HepG2 (cell line): ENCODE measurements around the gene MADCAM1. TPM values are rescaled to one million over a fixed set of nuclear protein-coding genes. Genes with fewer than 3 reads are reported as not detected.

ENCODE experiments used
- ADNP ChIP-seq: sonication (generic); formaldehyde crosslinking; IDR thresholded peaks from 2 replicates; pipeline ENCODE4 v1.4.0; 2020; ENCODE audit warnings: missing genetic modification reagents
- CHCHD3 ChIP-seq: sonication (generic); formaldehyde crosslinking; IDR thresholded peaks from 2 replicates; pipeline ENCODE4 v1.8.0; 2022; ENCODE audit warnings: mild to moderate bottlenecking, missing genetic modification reagents, moderate library complexity
- EED ChIP-seq: sonication (generic); formaldehyde crosslinking; IDR thresholded peaks from 2 replicates; pipeline ENCODE4 v1.5.0; 2020; ENCODE audit warnings: mild to moderate bottlenecking, missing genetic modification reagents
- GATAD2A ChIP-seq: IDR thresholded peaks from 2 replicates; pipeline ENCODE4 v1.6.1; 2016
- HHEX ChIP-seq: IDR thresholded peaks from 2 replicates; pipeline ENCODE4 v1.6.1; 2016; ENCODE audit warnings: control low read depth
- IKZF4 ChIP-seq: sonication (generic); formaldehyde crosslinking; IDR thresholded peaks from 2 replicates; pipeline ENCODE4 v1.5.1; 2020; ENCODE audit warnings: borderline replicate concordance, mild to moderate bottlenecking, low read depth, missing genetic modification reagents; ENCODE audit errors: not compliant biosample characterization
- MIXL1 ChIP-seq: IDR thresholded peaks from 2 replicates; pipeline ENCODE4 v1.6.1; 2016
- MTF1 ChIP-seq: sonication (generic); formaldehyde crosslinking; IDR thresholded peaks from 2 replicates; pipeline ENCODE4 v1.5.0; 2020; ENCODE audit warnings: missing genetic modification reagents
- NCOA5 ChIP-seq: sonication (generic); formaldehyde crosslinking; IDR thresholded peaks from 2 replicates; pipeline ENCODE4 v1.4.0; 2020; ENCODE audit warnings: missing genetic modification reagents
- PPARG ChIP-seq: conservative IDR thresholded peaks from 2 replicates; pipeline ENCODE4 v1.6.1; 2016; ENCODE audit warnings: missing biosample characterization, missing genetic modification reagents
- SKI ChIP-seq: fragments of 450-650 bp; IDR thresholded peaks from one replicate; pipeline ENCODE4 v1.6.1; 2018; ENCODE audit warnings: mild to moderate bottlenecking; ENCODE audit not compliant: partially characterized antibody
- TEAD3 ChIP-seq: optimal IDR thresholded peaks from 2 replicates; pipeline ENCODE3; 2016; ENCODE audit warnings: borderline replicate concordance
- THYN1 ChIP-seq: sonication (generic); formaldehyde crosslinking; IDR thresholded peaks from 2 replicates; pipeline ENCODE4 v1.8.1; 2023; ENCODE audit warnings: low read depth, mild to moderate bottlenecking, moderate library complexity, missing genetic modification reagents, borderline replicate concordance
- WIZ ChIP-seq: sonication (generic); formaldehyde crosslinking; IDR thresholded peaks from 2 replicates; pipeline ENCODE4 v1.5.1; 2020; ENCODE audit warnings: mild to moderate bottlenecking, missing genetic modification reagents
- ZBTB3 ChIP-seq: sonication (generic); formaldehyde crosslinking; IDR thresholded peaks from 2 replicates; pipeline ENCODE4 v1.4.0; 2020; ENCODE audit warnings: low read depth, mild to moderate bottlenecking, moderate library complexity, missing genetic modification reagents, borderline replicate concordance
- ZKSCAN1 ChIP-seq: fragments of 150-350 bp; IDR thresholded peaks from 2 replicates; pipeline ENCODE4 v1.6.1; 2014; ENCODE audit warnings: low read length
- ZNF333 ChIP-seq: sonication (generic); formaldehyde crosslinking; IDR thresholded peaks from 2 replicates; pipeline ENCODE4 v1.4.0; 2020; ENCODE audit warnings: mild to moderate bottlenecking, missing genetic modification reagents, borderline replicate concordance
- ZNF879 ChIP-seq: sonication (generic); formaldehyde crosslinking; IDR thresholded peaks from 2 replicates; pipeline ENCODE4 v1.8.1; 2023; ENCODE audit warnings: missing genetic modification reagents
- ZSCAN20 ChIP-seq: sonication (generic); formaldehyde crosslinking; IDR thresholded peaks from 2 replicates; pipeline ENCODE4 v1.4.0; 2020; ENCODE audit warnings: missing genetic modification reagents, mild to moderate bottlenecking, borderline replicate concordance
- polyA plus RNA-seq, 8 experiments: library from polyadenylated mRNA; depleted of rRNA in 3 of 8; stranded (reverse) in 7 of 8; unstranded in 1 of 8; fragments of >200 nt; fragmentation: Illumina TruSeq in 4 of 8; extraction: Trizol in 4 of 8; gene quantifications; 2 replicates each; pipeline versions ENCODE4 v1.2.1 to v1.2.3, GENCODE V29; 2011 to 2016; ENCODE audit warnings: low read depth in 4 of 8, missing spikeins in 1 of 8, mixed read lengths in 1 of 8; ENCODE audit not compliant: insufficient read depth in 1 of 8
- total RNA-seq, 5 experiments: library from RNA; depleted of rRNA; stranded (reverse); fragments of >200 nt; fragmentation: Illumina TruSeq; extraction: Trizol; gene quantifications; 2 replicates each; pipeline ENCODE4 v1.2.3, GENCODE V29; 2016; ENCODE audit warnings: low read depth in 1 of 5
- TF ChIP-seq, protein P1 (sequence below), 2 experiments: IDR thresholded peaks; 2 replicates each; pipeline ENCODE4 v1.6.1; 2011 to 2012; ENCODE audit warnings: low read length in 2 of 2, borderline replicate concordance in 1 of 2, low read depth in 1 of 2, mild to moderate bottlenecking in 1 of 2, moderate library complexity in 1 of 2
- TF ChIP-seq, protein P2 (sequence below): sonication (generic); formaldehyde crosslinking; IDR thresholded peaks from 2 replicates; pipeline ENCODE4 v1.4.0; 2020; ENCODE audit warnings: missing genetic modification reagents

Gene MADCAM1
- total and polyA plus RNA-seq, 2 of the 13 experiments (the other 11 are each of a cell fraction or from before 2014, with no cell fraction given), result 0.29 to 0.33 TPM

DNA sequence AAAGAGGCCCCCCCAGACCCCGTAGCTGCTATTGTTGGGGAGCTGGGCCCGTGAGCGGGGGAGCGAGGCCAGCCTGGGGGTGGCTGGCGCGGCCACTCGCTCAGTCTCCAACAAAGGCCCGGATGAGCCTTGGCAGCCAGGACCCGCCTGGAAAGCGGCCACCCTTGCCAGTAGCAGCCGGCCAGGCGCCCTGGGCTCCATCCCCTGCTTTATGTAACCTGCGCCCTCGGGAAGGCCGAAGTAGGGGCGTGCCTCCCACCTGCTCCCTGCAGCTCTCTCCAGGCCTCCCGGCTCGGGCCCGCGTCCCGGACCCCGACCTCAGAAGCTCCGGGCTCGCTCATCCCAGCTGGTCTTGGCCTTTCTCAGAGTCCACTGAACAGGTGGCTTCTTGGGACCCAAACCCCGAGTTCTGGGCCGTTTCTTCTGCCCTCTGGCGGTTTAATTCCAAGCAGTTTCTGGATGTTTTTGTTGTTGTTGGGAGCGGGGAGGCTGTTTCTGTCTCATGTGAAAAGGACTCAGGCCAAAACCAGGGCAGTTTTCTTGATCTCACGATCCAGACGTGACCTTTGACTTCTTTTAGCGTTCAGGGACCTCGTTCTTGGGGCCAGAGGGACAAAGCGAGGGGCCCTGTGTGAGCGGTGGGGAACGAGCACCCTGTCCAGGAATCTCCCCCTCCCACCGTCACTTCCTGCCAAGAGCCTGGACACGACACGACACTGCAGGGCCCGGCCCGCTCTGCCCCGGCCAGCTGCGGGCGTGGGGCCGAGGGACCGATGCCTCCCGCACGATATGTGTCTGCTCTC, 36.5 kb downstream of the MADCAM1 start (continued):
- peak; percentile 69 for TF ChIP-seq HHEX (CRISPR knock-in tag)
- TF ChIP-seq EED (CRISPR knock-in tag), result no peak; the same call in 1 of the 2 replicates
- TF ChIP-seq ZSCAN20, result no peak
- TF ChIP-seq MIXL1 (CRISPR knock-in tag), result no peak
- 0 out of 2 replicates have a peak, but pooled peaks have one; percentile 11 for TF ChIP-seq WIZ (CRISPR knock-in tag)
- TF ChIP-seq ZBTB3, result 0 out of 2 replicates have a peak, but pooled peaks have one; percentile 31
- TF ChIP-seq, protein P1, sequence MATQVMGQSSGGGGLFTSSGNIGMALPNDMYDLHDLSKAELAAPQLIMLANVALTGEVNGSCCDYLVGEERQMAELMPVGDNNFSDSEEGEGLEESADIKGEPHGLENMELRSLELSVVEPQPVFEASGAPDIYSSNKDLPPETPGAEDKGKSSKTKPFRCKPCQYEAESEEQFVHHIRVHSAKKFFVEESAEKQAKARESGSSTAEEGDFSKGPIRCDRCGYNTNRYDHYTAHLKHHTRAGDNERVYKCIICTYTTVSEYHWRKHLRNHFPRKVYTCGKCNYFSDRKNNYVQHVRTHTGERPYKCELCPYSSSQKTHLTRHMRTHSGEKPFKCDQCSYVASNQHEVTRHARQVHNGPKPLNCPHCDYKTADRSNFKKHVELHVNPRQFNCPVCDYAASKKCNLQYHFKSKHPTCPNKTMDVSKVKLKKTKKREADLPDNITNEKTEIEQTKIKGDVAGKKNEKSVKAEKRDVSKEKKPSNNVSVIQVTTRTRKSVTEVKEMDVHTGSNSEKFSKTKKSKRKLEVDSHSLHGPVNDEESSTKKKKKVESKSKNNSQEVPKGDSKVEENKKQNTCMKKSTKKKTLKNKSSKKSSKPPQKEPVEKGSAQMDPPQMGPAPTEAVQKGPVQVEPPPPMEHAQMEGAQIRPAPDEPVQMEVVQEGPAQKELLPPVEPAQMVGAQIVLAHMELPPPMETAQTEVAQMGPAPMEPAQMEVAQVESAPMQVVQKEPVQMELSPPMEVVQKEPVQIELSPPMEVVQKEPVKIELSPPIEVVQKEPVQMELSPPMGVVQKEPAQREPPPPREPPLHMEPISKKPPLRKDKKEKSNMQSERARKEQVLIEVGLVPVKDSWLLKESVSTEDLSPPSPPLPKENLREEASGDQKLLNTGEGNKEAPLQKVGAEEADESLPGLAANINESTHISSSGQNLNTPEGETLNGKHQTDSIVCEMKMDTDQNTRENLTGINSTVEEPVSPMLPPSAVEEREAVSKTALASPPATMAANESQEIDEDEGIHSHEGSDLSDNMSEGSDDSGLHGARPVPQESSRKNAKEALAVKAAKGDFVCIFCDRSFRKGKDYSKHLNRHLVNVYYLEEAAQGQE (IDR thresholded peaks at IDR 0.05; ENCODE audit: borderline replicate concordance in 1 of 2, low read depth in 1 of 2, low read length in 2 of 2), result no peak
- no peak for TF ChIP-seq PPARG (CRISPR knock-in tag)
- no peak for TF ChIP-seq SKI
- TF ChIP-seq ZKSCAN1, result no peak
- no peak for TF ChIP-seq ADNP (CRISPR knock-in tag)
- no peak for TF ChIP-seq ZNF333 (CRISPR knock-in tag)
- 0 out of 2 replicates have a peak, but pooled peaks have one; percentile 35 for TF ChIP-seq ZNF879
- peak; percentile 39 for TF ChIP-seq IKZF4 (CRISPR knock-in tag)
- 0 out of 2 replicates have a peak, but pooled peaks have one; percentile 14 for TF ChIP-seq MTF1 (CRISPR knock-in tag)
- TF ChIP-seq, protein P2, sequence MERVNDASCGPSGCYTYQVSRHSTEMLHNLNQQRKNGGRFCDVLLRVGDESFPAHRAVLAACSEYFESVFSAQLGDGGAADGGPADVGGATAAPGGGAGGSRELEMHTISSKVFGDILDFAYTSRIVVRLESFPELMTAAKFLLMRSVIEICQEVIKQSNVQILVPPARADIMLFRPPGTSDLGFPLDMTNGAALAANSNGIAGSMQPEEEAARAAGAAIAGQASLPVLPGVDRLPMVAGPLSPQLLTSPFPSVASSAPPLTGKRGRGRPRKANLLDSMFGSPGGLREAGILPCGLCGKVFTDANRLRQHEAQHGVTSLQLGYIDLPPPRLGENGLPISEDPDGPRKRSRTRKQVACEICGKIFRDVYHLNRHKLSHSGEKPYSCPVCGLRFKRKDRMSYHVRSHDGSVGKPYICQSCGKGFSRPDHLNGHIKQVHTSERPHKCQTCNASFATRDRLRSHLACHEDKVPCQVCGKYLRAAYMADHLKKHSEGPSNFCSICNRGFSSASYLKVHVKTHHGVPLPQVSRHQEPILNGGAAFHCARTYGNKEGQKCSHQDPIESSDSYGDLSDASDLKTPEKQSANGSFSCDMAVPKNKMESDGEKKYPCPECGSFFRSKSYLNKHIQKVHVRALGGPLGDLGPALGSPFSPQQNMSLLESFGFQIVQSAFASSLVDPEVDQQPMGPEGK (CRISPR knock-in tag), result peak; percentile 81
- TF ChIP-seq NCOA5 (CRISPR knock-in tag), result no peak
- no peak for TF ChIP-seq THYN1 (CRISPR knock-in tag)
- TF ChIP-seq CHCHD3 (CRISPR knock-in tag), result no peak
- TF ChIP-seq TEAD3 (CRISPR knock-in tag), result peak; percentile 46
- 0 out of 2 replicates have a peak, but pooled peaks have one; percentile 44 for TF ChIP-seq GATAD2A (CRISPR knock-in tag)
